Neutrophil (primary cell): ENCODE measurements around the gene GPX5.

ENCODE experiments used
- H3K27ac ChIP-seq: fragments of 200-600 bp; sonication (generic); 2 replicates; pipeline ENCODE4 v1.5.1; 2016; ENCODE audit warnings: mild to moderate bottlenecking, moderate library complexity
- H3K27me3 ChIP-seq: fragments of 200-600 bp; sonication (generic); 2 replicates; pipeline ENCODE4 v1.6.0; 2016; ENCODE audit warnings: mild to moderate bottlenecking
- H3K36me3 ChIP-seq: fragments of 200-600 bp; sonication (generic); 2 replicates; pipeline ENCODE4 v1.5.1; 2017
- H3K4me1 ChIP-seq, 2 experiments: fragments of 200-600 bp in 1 of 2; sonication (generic) in 1 of 2; 1 replicate in 1 of 2; 2 replicates in 1 of 2; pipeline versions ENCODE4 v1.5.1 to v1.6.1; 2013 to 2016; ENCODE audit warnings: low read depth in 1 of 2, low read length in 1 of 2, mild to moderate bottlenecking in 1 of 2, moderate library complexity in 1 of 2; ENCODE audit not compliant: control insufficient read depth in 1 of 2, insufficient read depth in 1 of 2
- H3K4me3 ChIP-seq, 2 experiments: fragments of 200-600 bp in 1 of 2; sonication (generic) in 1 of 2; 1 replicate in 1 of 2; 2 replicates in 1 of 2; pipeline ENCODE4 v1.5.1; 2013 to 2016; ENCODE audit warnings: low read depth in 1 of 2, low read length in 1 of 2, mild to moderate bottlenecking in 1 of 2, moderate library complexity in 1 of 2
- H3K9me3 ChIP-seq: fragments of 200-600 bp; sonication (generic); 2 replicates; pipeline ENCODE4 v1.5.1; 2016
- CTCF ChIP-seq: fragments of 200-600 bp; sonication (generic); IDR thresholded peaks from 2 replicates; pipeline ENCODE4 v1.5.1; 2016; ENCODE audit warnings: antibody characterized with exemption

The GPX5 gene

GRCh38 chr6:28522594-28523240 lies 3.0 kb upstream of the GPX5 start:
- Histone ChIP-seq H3K4me3 (no peak overlapping the region), H3K4me1 (no peaks in the 10 kb centered on the region), H3K9me3 (no peaks in the 10 kb centered on the region), H3K27me3 (peaks cover 56% of the 10 kb centered on the region), H3K27ac (no peak overlapping the region), H3K36me3 (no peaks in the 10 kb centered on the region)
- no peak for TF ChIP-seq CTCF

GRCh38 chr6:28523241-28523622 lies 2.4 kb upstream of the GPX5 start:
- no peaks in the 10 kb centered on the region for H3K4me1 ChIP-seq
- H3K9me3 ChIP-seq: no peaks in the 10 kb centered on the region
- peaks cover 51% of the 10 kb centered on the region for H3K27me3 ChIP-seq

GRCh38 chr6:28530777-28531176 lies 5.1 kb downstream of the GPX5 start:
- Histone ChIP-seq H3K4me3 (no peak overlapping the region), H3K9me3 (no peaks in the 10 kb centered on the region), H3K27ac (no peak overlapping the region), H3K36me3 (no peaks in the 10 kb centered on the region), H3K27me3 (peaks cover 22% of the 10 kb centered on the region), H3K4me1 (no peaks in the 10 kb centered on the region)
- TF ChIP-seq CTCF: no peak

More at GRCh38 chr6:28523241-28523622, 2.4 kb upstream of the GPX5 start:
- no peaks in the 10 kb centered on the region for H3K36me3 ChIP-seq
- H3K27ac ChIP-seq: no peak overlapping the region
- H3K4me3 ChIP-seq: no peak overlapping the region
- TF ChIP-seq CTCF: no peak

GRCh38 chr6:28531479-28532128 lies 5.9 kb downstream of the GPX5 start:
- no peak overlapping the region for H3K4me3 ChIP-seq
- H3K4me1 ChIP-seq: no peaks in the 10 kb centered on the region
- peaks cover 23% of the 10 kb centered on the region for H3K27me3 ChIP-seq
- TF ChIP-seq CTCF: no peak
- H3K27ac ChIP-seq: no peak overlapping the region
- H3K36me3 ChIP-seq: no peaks in the 10 kb centered on the region
- H3K9me3 ChIP-seq: no peaks in the 10 kb centered on the region

GRCh38 chr6:28534306-28534705 lies 8.6 kb downstream of the GPX5 start:
- H3K9me3 ChIP-seq: peaks cover 2% of the 10 kb centered on the region
- TF ChIP-seq CTCF: no peak
- H3K36me3 ChIP-seq: no peaks in the 10 kb centered on the region
- H3K4me1 ChIP-seq: no peaks in the 10 kb centered on the region
- peaks cover 44% of the 10 kb centered on the region for H3K27me3 ChIP-seq
- H3K4me3 ChIP-seq: no peak overlapping the region
- no peak overlapping the region for H3K27ac ChIP-seq
